ENCODE results near the gene PFKFB2.

DNA sequence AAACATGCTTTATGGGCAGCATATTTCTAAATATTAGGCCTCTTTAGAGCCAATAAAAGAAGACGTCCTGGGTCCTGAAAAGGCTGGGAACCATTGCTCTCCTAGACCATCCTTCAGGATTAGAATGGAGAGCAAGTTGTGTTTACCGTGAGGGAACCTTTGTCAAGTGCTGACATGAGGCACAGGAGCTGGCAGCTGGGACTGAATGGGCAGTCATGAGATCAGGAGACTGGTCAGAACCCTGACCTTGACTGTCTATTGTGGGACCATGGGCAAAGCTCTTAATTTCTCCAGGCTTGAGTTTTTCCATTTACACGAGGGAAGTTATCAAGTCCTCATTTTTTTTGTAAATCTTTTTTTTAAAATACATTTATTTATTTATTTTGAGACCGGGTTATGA is 5.2 kb downstream of the PFKFB2 start:
- TF ChIP-seq, protein P1, sequence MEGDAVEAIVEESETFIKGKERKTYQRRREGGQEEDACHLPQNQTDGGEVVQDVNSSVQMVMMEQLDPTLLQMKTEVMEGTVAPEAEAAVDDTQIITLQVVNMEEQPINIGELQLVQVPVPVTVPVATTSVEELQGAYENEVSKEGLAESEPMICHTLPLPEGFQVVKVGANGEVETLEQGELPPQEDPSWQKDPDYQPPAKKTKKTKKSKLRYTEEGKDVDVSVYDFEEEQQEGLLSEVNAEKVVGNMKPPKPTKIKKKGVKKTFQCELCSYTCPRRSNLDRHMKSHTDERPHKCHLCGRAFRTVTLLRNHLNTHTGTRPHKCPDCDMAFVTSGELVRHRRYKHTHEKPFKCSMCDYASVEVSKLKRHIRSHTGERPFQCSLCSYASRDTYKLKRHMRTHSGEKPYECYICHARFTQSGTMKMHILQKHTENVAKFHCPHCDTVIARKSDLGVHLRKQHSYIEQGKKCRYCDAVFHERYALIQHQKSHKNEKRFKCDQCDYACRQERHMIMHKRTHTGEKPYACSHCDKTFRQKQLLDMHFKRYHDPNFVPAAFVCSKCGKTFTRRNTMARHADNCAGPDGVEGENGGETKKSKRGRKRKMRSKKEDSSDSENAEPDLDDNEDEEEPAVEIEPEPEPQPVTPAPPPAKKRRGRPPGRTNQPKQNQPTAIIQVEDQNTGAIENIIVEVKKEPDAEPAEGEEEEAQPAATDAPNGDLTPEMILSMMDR (IDR thresholded peaks at IDR 0.05; ENCODE audit: low read depth, low read length) = no peak
- no peak for TF ChIP-seq EZH2phosphoT487 (IDR thresholded peaks at IDR 0.05; ENCODE audit: low read depth)

All from OCI-LY3 (cell line).